Endothelial cell (in vitro differentiated cells): Measurements from ENCODE around the gene EDA. TPM values are rescaled to one million over a fixed set of nuclear protein-coding genes. Genes with fewer than 3 reads are reported as not detected.

Experiments used
- DNase-seq: peaks from one replicate; pipeline ENCODE4 v3.0.0; 2021; ENCODE audit warnings: low spot score
- H3K27ac Mint-ChIP-seq: one replicate; pipeline ENCODE4 v1.8.0; 2021; ENCODE audit warnings: mixed read lengths, inconsistent platforms; ENCODE audit not compliant: unreplicated experiment
- H3K27me3 Mint-ChIP-seq: one replicate; pipeline ENCODE4 v1.8.0; 2021; ENCODE audit warnings: mild to moderate bottlenecking, moderate library complexity, mixed read lengths, inconsistent platforms; ENCODE audit not compliant: unreplicated experiment
- H3K36me3 Mint-ChIP-seq: one replicate; pipeline ENCODE4 v1.8.0; 2021; ENCODE audit warnings: mild to moderate bottlenecking, low read depth, mixed read lengths, inconsistent platforms; ENCODE audit not compliant: unreplicated experiment
- H3K4me1 Mint-ChIP-seq: one replicate; pipeline ENCODE4 v1.8.0; 2021; ENCODE audit warnings: mild to moderate bottlenecking, mixed read lengths, inconsistent platforms; ENCODE audit not compliant: unreplicated experiment
- H3K4me3 Mint-ChIP-seq: one replicate; pipeline ENCODE4 v1.8.0; 2021; ENCODE audit warnings: mild to moderate bottlenecking, mixed read lengths, inconsistent platforms; ENCODE audit not compliant: unreplicated experiment
- H3K9me3 Mint-ChIP-seq: one replicate; pipeline ENCODE4 v1.8.0; 2021; ENCODE audit warnings: mixed read lengths, inconsistent platforms; ENCODE audit not compliant: unreplicated experiment
- long read RNA-seq: library from polyadenylated mRNA; unstranded; transcript quantifications from one replicate; pipeline ENCODE4 v2.0.0, GENCODE V29; 2020; ENCODE audit not compliant: unreplicated experiment
- total RNA-seq: library from RNA; stranded (reverse); fragmentation: NEBNext Ultra II Directional; extraction: Animal tissue kit (Norgen Biotek cat#: 25700); gene quantifications from one replicate; pipeline ENCODE4 v1.2.1, GENCODE V29; 2021; ENCODE audit not compliant: unreplicated experiment
- TF ChIP-seq, protein P1 (sequence below): fragments of 200-600 bp; sonication (generic); IDR thresholded peaks from one replicate; pipeline ENCODE4 v1.5.0; 2021; ENCODE audit warnings: antibody characterized with exemption; ENCODE audit not compliant: unreplicated experiment

Gene EDA
- 2.3 TPM for total RNA-seq
- long read RNA-seq, result 0 reads

GRCh38 chrX:69615779-69616456, at the start of gene EDA:
TSS of gene EDA (plus strand) at chrX:69616113.
- H3K27ac Mint-ChIP-seq, result no peak within 1 kb of the TSS
- peak within 1 kb of the TSS; percentile 83 for H3K4me3 Mint-ChIP-seq
- H3K27me3 Mint-ChIP-seq, result peaks cover 3% of the 10 kb centered on the region
- H3K36me3 Mint-ChIP-seq, result no peaks in the 10 kb centered on the region
- no peaks in the 10 kb centered on the region for H3K9me3 Mint-ChIP-seq
- DNase-seq, result peak; percentile 84
- TF ChIP-seq, protein P1, sequence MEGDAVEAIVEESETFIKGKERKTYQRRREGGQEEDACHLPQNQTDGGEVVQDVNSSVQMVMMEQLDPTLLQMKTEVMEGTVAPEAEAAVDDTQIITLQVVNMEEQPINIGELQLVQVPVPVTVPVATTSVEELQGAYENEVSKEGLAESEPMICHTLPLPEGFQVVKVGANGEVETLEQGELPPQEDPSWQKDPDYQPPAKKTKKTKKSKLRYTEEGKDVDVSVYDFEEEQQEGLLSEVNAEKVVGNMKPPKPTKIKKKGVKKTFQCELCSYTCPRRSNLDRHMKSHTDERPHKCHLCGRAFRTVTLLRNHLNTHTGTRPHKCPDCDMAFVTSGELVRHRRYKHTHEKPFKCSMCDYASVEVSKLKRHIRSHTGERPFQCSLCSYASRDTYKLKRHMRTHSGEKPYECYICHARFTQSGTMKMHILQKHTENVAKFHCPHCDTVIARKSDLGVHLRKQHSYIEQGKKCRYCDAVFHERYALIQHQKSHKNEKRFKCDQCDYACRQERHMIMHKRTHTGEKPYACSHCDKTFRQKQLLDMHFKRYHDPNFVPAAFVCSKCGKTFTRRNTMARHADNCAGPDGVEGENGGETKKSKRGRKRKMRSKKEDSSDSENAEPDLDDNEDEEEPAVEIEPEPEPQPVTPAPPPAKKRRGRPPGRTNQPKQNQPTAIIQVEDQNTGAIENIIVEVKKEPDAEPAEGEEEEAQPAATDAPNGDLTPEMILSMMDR, result no peak
- no peaks in the 10 kb centered on the region for H3K4me1 Mint-ChIP-seq

GRCh38 chrX:69568828-69569227, 47.1 kb upstream of the EDA start:
- H3K36me3 Mint-ChIP-seq, result no peaks in the 10 kb centered on the region
- H3K9me3 Mint-ChIP-seq, result no peaks in the 10 kb centered on the region
- H3K4me1 Mint-ChIP-seq, result peaks cover 4% of the 10 kb centered on the region
- peaks cover 1% of the 10 kb centered on the region for H3K27me3 Mint-ChIP-seq
- no peak for DNase-seq
- H3K27ac Mint-ChIP-seq, result no peak overlapping the region
- H3K4me3 Mint-ChIP-seq, result no peak overlapping the region
- TF ChIP-seq, protein P1, result no peak

GRCh38 chrX:69597399-69597798, 18.5 kb upstream of the EDA start:
- Mint-ChIP-seq H3K36me3 (no peaks in the 10 kb centered on the region), H3K27ac (no peak overlapping the region), H3K4me3 (no peak overlapping the region), H3K27me3 (no peaks in the 10 kb centered on the region), H3K9me3 (no peaks in the 10 kb centered on the region), H3K4me1 (no peaks in the 10 kb centered on the region)
- TF ChIP-seq, protein P1, result no peak
- DNase-seq, result no peak

GRCh38 chrX:69600182-69600581, 15.7 kb upstream of the EDA start:
- TF ChIP-seq, protein P1, result no peak
- Mint-ChIP-seq H3K27ac (no peak overlapping the region), H3K9me3 (no peaks in the 10 kb centered on the region)

GRCh38 chrX:69603566-69604194, 12.2 kb upstream of the EDA start:
- TF ChIP-seq, protein P1, result no peak
- Mint-ChIP-seq H3K9me3 (no peaks in the 10 kb centered on the region), H3K4me1 (peaks cover 8% of the 10 kb centered on the region), H3K27me3 (no peaks in the 10 kb centered on the region), H3K36me3 (no peaks in the 10 kb centered on the region), H3K4me3 (no peak overlapping the region), H3K27ac (no peak overlapping the region)
- no peak for DNase-seq

More at GRCh38 chrX:69600182-69600581, 15.7 kb upstream of the EDA start:
- Mint-ChIP-seq H3K36me3 (no peaks in the 10 kb centered on the region), H3K4me1 (no peaks in the 10 kb centered on the region), H3K4me3 (no peak overlapping the region), H3K27me3 (no peaks in the 10 kb centered on the region)
- DNase-seq, result no peak
